H9 (cell line): Measurements from ENCODE around the gene CD209. TPM values are rescaled to one million over a fixed set of nuclear protein-coding genes. Genes with fewer than 3 reads are reported as not detected.

Experiments used
- DNase-seq: peaks from one replicate; pipeline ENCODE4 v3.0.0-alpha.2; 2017
- H2AFZ ChIP-seq: one replicate; pipeline ENCODE4 v1.6.1; 2013; ENCODE audit warnings: mild to moderate bottlenecking, low read length, control low read depth, moderate library complexity
- H2AK5ac ChIP-seq: 2 replicates; pipeline ENCODE4 v1.6.1; 2013; ENCODE audit warnings: low read length, control low read depth, mixed read lengths; ENCODE audit not compliant: insufficient read length
- H2BK120ac ChIP-seq: one replicate; pipeline ENCODE4 v1.6.1; 2013; ENCODE audit warnings: low read depth, mild to moderate bottlenecking, low read length, control low read depth, inconsistent platforms; ENCODE audit not compliant: poor library complexity, severe bottlenecking
- H2BK12ac ChIP-seq: 2 replicates; pipeline ENCODE4 v1.6.1; 2013; ENCODE audit warnings: low read length, control low read depth, mixed read lengths, low read depth; ENCODE audit not compliant: insufficient read length
- H2BK15ac ChIP-seq: 2 replicates; pipeline ENCODE4 v1.6.1; 2013; ENCODE audit warnings: low read depth, low read length, control low read depth
- H2BK20ac ChIP-seq: one replicate; pipeline ENCODE4 v1.6.1; 2013; ENCODE audit warnings: low read depth, mild to moderate bottlenecking, low read length, control low read depth, inconsistent platforms; ENCODE audit not compliant: poor library complexity, severe bottlenecking
- H2BK5ac ChIP-seq: 2 replicates; pipeline ENCODE4 v1.6.1; 2013; ENCODE audit warnings: low read length, control low read depth, mixed read lengths; ENCODE audit not compliant: insufficient read length
- H3K14ac ChIP-seq: 2 replicates; pipeline ENCODE4 v1.6.1; 2013; ENCODE audit warnings: low read length, control low read depth; ENCODE audit not compliant: insufficient read depth
- H3K18ac ChIP-seq: 2 replicates; pipeline ENCODE4 v1.6.1; 2013; ENCODE audit warnings: low read depth, mild to moderate bottlenecking, mixed read lengths, low read length, control low read depth; ENCODE audit not compliant: insufficient read length
- H3K23ac ChIP-seq: 2 replicates; pipeline ENCODE4 v1.6.1; 2013; ENCODE audit warnings: low read length, control low read depth, mixed read lengths, low read depth; ENCODE audit not compliant: insufficient read length
- H3K23me2 ChIP-seq: 2 replicates; pipeline ENCODE4 v1.6.1; 2013; ENCODE audit warnings: low read depth, mild to moderate bottlenecking, mixed read lengths, low read length, control low read depth; ENCODE audit not compliant: insufficient read length, poor library complexity, severe bottlenecking
- H3K27ac ChIP-seq: 2 replicates; pipeline ENCODE4 v1.5.1; 2013; ENCODE audit warnings: low read length, control low read depth, mixed read lengths, low read depth; ENCODE audit not compliant: insufficient read length
- H3K27me3 ChIP-seq: 2 replicates; pipeline ENCODE4 v1.6.1; 2013; ENCODE audit warnings: low read length, control low read depth, inconsistent platforms; ENCODE audit not compliant: insufficient read depth
- H3K4ac ChIP-seq: 2 replicates; pipeline ENCODE4 v1.6.1; 2013; ENCODE audit warnings: low read depth, mild to moderate bottlenecking, control low read depth, inconsistent platforms, low read length, moderate library complexity
- H3K4me1 ChIP-seq: 2 replicates; pipeline ENCODE4 v1.6.1; 2013; ENCODE audit warnings: low read length, control low read depth, inconsistent platforms; ENCODE audit not compliant: insufficient read depth
- H3K4me2 ChIP-seq: 2 replicates; pipeline ENCODE4 v1.6.1; 2013; ENCODE audit warnings: low read length, control low read depth, mixed read lengths; ENCODE audit not compliant: insufficient read length, insufficient read depth
- H3K56ac ChIP-seq: 2 replicates; pipeline ENCODE4 v1.6.1; 2013; ENCODE audit warnings: low read depth, mild to moderate bottlenecking, mixed read lengths, low read length, control low read depth; ENCODE audit not compliant: insufficient read length
- H3K79me1 ChIP-seq: 2 replicates; pipeline ENCODE4 v1.6.1; 2013; ENCODE audit warnings: low read depth, mild to moderate bottlenecking, moderate library complexity, low read length, control low read depth, inconsistent platforms; ENCODE audit not compliant: insufficient read depth, poor library complexity, severe bottlenecking
- H3K79me2 ChIP-seq: 2 replicates; pipeline ENCODE4 v1.6.1; 2013; ENCODE audit warnings: low read length, control low read depth, inconsistent platforms; ENCODE audit not compliant: insufficient read depth
- H3K9ac ChIP-seq: 2 replicates; pipeline ENCODE4 v1.6.1; 2013; ENCODE audit warnings: low read length, control low read depth, mixed read lengths; ENCODE audit not compliant: insufficient read length; ENCODE audit errors: extremely low read depth
- H3K9me3 ChIP-seq: one replicate; pipeline ENCODE4 v1.6.1; 2013; ENCODE audit warnings: low read depth, low read length, inconsistent platforms; ENCODE audit not compliant: control insufficient read depth
- H3T11ph ChIP-seq: one replicate; pipeline ENCODE4 v1.6.1; 2013; ENCODE audit warnings: mild to moderate bottlenecking, low read length, control low read depth, inconsistent platforms
- H4K20me1 ChIP-seq: one replicate; pipeline ENCODE4 v1.6.1; 2013; ENCODE audit not compliant: control insufficient read depth, insufficient read length, insufficient read depth
- H4K5ac ChIP-seq: 2 replicates; pipeline ENCODE4 v1.6.1; 2013; ENCODE audit warnings: low read depth, mild to moderate bottlenecking, mixed read lengths, low read length, control low read depth; ENCODE audit not compliant: insufficient read length
- H4K8ac ChIP-seq: replicated peaks from 2 replicates; pipeline ENCODE4 v1.6.1; 2013; ENCODE audit warnings: low read length, control low read depth, mixed read lengths, low read depth; ENCODE audit not compliant: insufficient read length
- H4K91ac ChIP-seq: 2 replicates; pipeline ENCODE4 v1.6.1; 2013; ENCODE audit warnings: low read depth, mild to moderate bottlenecking, moderate library complexity, mixed read lengths, low read length, control low read depth; ENCODE audit not compliant: insufficient read length
- H3K27ac Mint-ChIP-seq, 3 experiments: 2 replicates in 2 of 3; 3 replicates in 1 of 3; pipeline ENCODE4 v1.8.0; 2020 to 2021; ENCODE audit warnings: mixed read lengths in 3 of 3, mild to moderate bottlenecking in 1 of 3, moderate library complexity in 1 of 3
- H3K27me3 Mint-ChIP-seq: 2 replicates; pipeline ENCODE4 v1.8.0; 2021; ENCODE audit warnings: low read depth, mild to moderate bottlenecking, moderate library complexity, mixed read lengths
- H3K36me3 Mint-ChIP-seq, 3 experiments: 2 replicates in 2 of 3; 3 replicates in 1 of 3; pipeline ENCODE4 v1.8.0; 2020 to 2021; ENCODE audit warnings: low read depth in 3 of 3, mixed read lengths in 3 of 3; ENCODE audit not compliant: insufficient read depth in 1 of 3
- H3K4me1 Mint-ChIP-seq, 2 experiments: 2 replicates each; pipeline ENCODE4 v1.8.0; 2020; ENCODE audit warnings: mixed read lengths in 2 of 2
- H3K4me3 Mint-ChIP-seq, 2 experiments: 2 replicates in 1 of 2; 3 replicates in 1 of 2; pipeline ENCODE4 v1.8.0; 2020 to 2021; ENCODE audit warnings: mild to moderate bottlenecking in 2 of 2, mixed read lengths in 2 of 2, moderate library complexity in 1 of 2
- H3K9me3 Mint-ChIP-seq, 2 experiments: 2 replicates in 1 of 2; 3 replicates in 1 of 2; pipeline ENCODE4 v1.8.0; 2020; ENCODE audit warnings: mild to moderate bottlenecking in 2 of 2, mixed read lengths in 2 of 2, moderate library complexity in 1 of 2
- WGBS: extraction: QIAGEN DNeasy Blood & Tissue Kit; methylation state at CpG from one replicate; pipeline ENCODE4 v1.1.7; 2013; ENCODE audit warnings: missing lambda C conversion rate, low lambda C conversion rate, mixed read lengths; ENCODE audit not compliant: insufficient read length; ENCODE audit errors: extremely low coverage; 5-methylcytosine and 5-hydroxymethylcytosine counted together
- total RNA-seq: library from RNA; stranded (reverse); gene quantifications from 2 replicates; pipeline ENCODE4 v1.2.1, GENCODE V29; 2021
- TF ChIP-seq, protein P1 (sequence below): fragments of 200-600 bp; sonication (generic); conservative IDR thresholded peaks from 3 replicates; pipeline ENCODE4 v1.8.0; 2021; ENCODE audit warnings: antibody characterized with exemption, mild to moderate bottlenecking

Gene CD209
- total RNA-seq, 1 experiment from 2014 or later = not detected

DNA sequence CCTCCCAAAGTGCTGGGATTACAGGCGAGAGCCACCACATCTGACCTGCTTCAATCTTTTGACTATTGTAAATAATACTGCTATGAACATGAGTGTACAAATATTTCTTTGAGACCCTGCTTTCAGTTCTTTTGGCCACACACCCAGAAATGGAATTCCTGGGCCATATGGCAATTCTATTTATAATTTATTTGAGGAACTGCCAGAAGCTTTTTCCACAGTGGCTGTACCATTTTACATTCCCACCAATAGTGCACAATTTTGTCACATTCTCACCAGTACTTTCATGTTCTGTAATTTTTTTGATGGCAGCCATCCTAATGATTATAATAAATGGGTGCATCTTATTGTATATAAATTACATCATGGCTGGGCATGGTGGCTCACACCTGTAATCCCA, 31.7 kb downstream of the CD209 start:
- Mint-ChIP-seq H3K4me1 (no peaks in the 10 kb centered on the region), H3K27ac (no peak overlapping the region; a peak in 1 of 7 replicates), H3K9me3 (no peaks in the 10 kb centered on the region; a peak in 2 of 5 replicates), H3K27me3 (peaks cover 24% of the 10 kb centered on the region), H3K4me3 (no peak overlapping the region), H3K36me3 (no peaks in the 10 kb centered on the region)
- no peak overlapping the region for H3K18ac ChIP-seq
- H3K56ac ChIP-seq = no peak overlapping the region
- H3T11ph ChIP-seq = no peak overlapping the region
- no CpG with 5 or more reads among the region's 1 CpG for WGBS
- no peak overlapping the region for H3K9ac ChIP-seq
- no peak overlapping the region for H2BK12ac ChIP-seq
- H2BK20ac ChIP-seq = no peak overlapping the region
- H3K23me2 ChIP-seq = no peaks in the 10 kb centered on the region
- no peak overlapping the region for H3K23ac ChIP-seq
- H2AFZ ChIP-seq = no peak overlapping the region
- H2BK120ac ChIP-seq = no peak overlapping the region
- no peak overlapping the region for H3K27ac ChIP-seq
- no peak for DNase-seq
- H3K79me1 ChIP-seq = no peaks in the 10 kb centered on the region
- H4K20me1 ChIP-seq = no peaks in the 10 kb centered on the region
- H3K79me2 ChIP-seq = no peaks in the 10 kb centered on the region
- no peak overlapping the region for H4K5ac ChIP-seq
- H4K91ac ChIP-seq = no peak overlapping the region
- H3K14ac ChIP-seq = no peak overlapping the region
- H2BK5ac ChIP-seq = no peak overlapping the region
- H3K27me3 ChIP-seq = no peaks in the 10 kb centered on the region
- no peaks in the 10 kb centered on the region for H3K9me3 ChIP-seq
- no peak overlapping the region for H2BK15ac ChIP-seq
- no peaks in the 10 kb centered on the region for H3K4me1 ChIP-seq
- H3K4me2 ChIP-seq = no peak overlapping the region
- no peak overlapping the region for H3K4ac ChIP-seq
- no peak overlapping the region for H4K8ac ChIP-seq
- no peak overlapping the region for H2AK5ac ChIP-seq
- TF ChIP-seq, protein P1, sequence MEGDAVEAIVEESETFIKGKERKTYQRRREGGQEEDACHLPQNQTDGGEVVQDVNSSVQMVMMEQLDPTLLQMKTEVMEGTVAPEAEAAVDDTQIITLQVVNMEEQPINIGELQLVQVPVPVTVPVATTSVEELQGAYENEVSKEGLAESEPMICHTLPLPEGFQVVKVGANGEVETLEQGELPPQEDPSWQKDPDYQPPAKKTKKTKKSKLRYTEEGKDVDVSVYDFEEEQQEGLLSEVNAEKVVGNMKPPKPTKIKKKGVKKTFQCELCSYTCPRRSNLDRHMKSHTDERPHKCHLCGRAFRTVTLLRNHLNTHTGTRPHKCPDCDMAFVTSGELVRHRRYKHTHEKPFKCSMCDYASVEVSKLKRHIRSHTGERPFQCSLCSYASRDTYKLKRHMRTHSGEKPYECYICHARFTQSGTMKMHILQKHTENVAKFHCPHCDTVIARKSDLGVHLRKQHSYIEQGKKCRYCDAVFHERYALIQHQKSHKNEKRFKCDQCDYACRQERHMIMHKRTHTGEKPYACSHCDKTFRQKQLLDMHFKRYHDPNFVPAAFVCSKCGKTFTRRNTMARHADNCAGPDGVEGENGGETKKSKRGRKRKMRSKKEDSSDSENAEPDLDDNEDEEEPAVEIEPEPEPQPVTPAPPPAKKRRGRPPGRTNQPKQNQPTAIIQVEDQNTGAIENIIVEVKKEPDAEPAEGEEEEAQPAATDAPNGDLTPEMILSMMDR = no peak
